KBM-7 (cell line): ENCODE measurements around the gene TNRC6C.
A peak's percentile ranks its signal among the peaks of the same experiment; 100 is the strongest.

Source experiments
- DNase-seq: peaks from one replicate; pipeline ENCODE4 v3.0.0-alpha.2; 2015
- in situ Hi-C: fragments of 300-500 bp; cut with MboI; formaldehyde crosslinking; loops from 2 replicates; pipeline ENCODE4 v1.14.3; 2020; ENCODE audit warnings: low sequenced_read_pairs, low pct_unique_long_range_greater_than_20kb, mixed read lengths

The TNRC6C gene

GRCh38 chr17:78001182-78001581 is 42.7 kb downstream of the TNRC6C start:
- in situ Hi-C loops, result no loop called here
- DNase-seq, result no peak

GRCh38 chr17:78001612-78002011 is 43.1 kb downstream of the TNRC6C start:
- in situ Hi-C loops, result no loop called here

GRCh38 chr17:78002166-78002565 is 43.7 kb downstream of the TNRC6C start:
- DNase-seq, result no peak
- in situ Hi-C loops, result no loop called here

More at GRCh38 chr17:78001612-78002011, 43.1 kb downstream of the TNRC6C start:
- no peak for DNase-seq

- DNase-seq, result no peak
- in situ Hi-C loops, result no loop called here
Measured at GRCh38 chr17:78005452-78006171, 47.1 kb downstream of the TNRC6C start.

- DNase-seq, result no peak
Measured at GRCh38 chr17:78006338-78006737, 47.8 kb downstream of the TNRC6C start.

GRCh38 chr17:78007647-78008046 is 49.1 kb downstream of the TNRC6C start:
- no peak for DNase-seq
- in situ Hi-C loops, result no loop called here

More at GRCh38 chr17:78006338-78006737, 47.8 kb downstream of the TNRC6C start:
- in situ Hi-C loops, result no loop called here

- no peak for DNase-seq
- in situ Hi-C loops, result no loop called here
Measured at GRCh38 chr17:78010759-78011158, 52.3 kb downstream of the TNRC6C start.

GRCh38 chr17:78012428-78012827 is 53.9 kb downstream of the TNRC6C start:
- DNase-seq, result no peak
- in situ Hi-C loops, result no loop called here

GRCh38 chr17:78013683-78014467 is 55.4 kb downstream of the TNRC6C start:
- DNase-seq, result peak; percentile 75
- in situ Hi-C loops, result no loop called here

- DNase-seq, result no peak
- in situ Hi-C loops, result no loop called here
Measured at GRCh38 chr17:78014646-78015045, 56.1 kb downstream of the TNRC6C start.

- no peak for DNase-seq
- in situ Hi-C loops, result no loop called here
Measured at GRCh38 chr17:78016852-78017251, 58.3 kb downstream of the TNRC6C start.

- DNase-seq, result peak; percentile 55
- in situ Hi-C loops, result no loop called here
Measured at GRCh38 chr17:78019367-78019975, 61.0 kb downstream of the TNRC6C start.

- in situ Hi-C loops, result no loop called here
- DNase-seq, result no peak
Measured at GRCh38 chr17:78019976-78020716, 61.6 kb downstream of the TNRC6C start.

- in situ Hi-C loops, result no loop called here
- no peak for DNase-seq
Measured at GRCh38 chr17:78020717-78021108, 62.2 kb downstream of the TNRC6C start.

- no peak for DNase-seq
- in situ Hi-C loops, result no loop called here
Measured at GRCh38 chr17:78022425-78022824, 63.9 kb downstream of the TNRC6C start.

GRCh38 chr17:78023042-78023441 is 64.5 kb downstream of the TNRC6C start:
- in situ Hi-C loops, result no loop called here
- no peak for DNase-seq

- in situ Hi-C loops, result no loop called here
- DNase-seq, result no peak
Measured at GRCh38 chr17:78026381-78026780, 67.9 kb downstream of the TNRC6C start.

- in situ Hi-C loops, result no loop called here
- no peak for DNase-seq
Measured at GRCh38 chr17:78027121-78027520, 68.6 kb downstream of the TNRC6C start.

GRCh38 chr17:78029697-78030096 is 71.2 kb downstream of the TNRC6C start:
- in situ Hi-C loops, result no loop called here
- DNase-seq, result no peak
